ENCODE measurements around the gene SCN3B. TPM values are rescaled to one million over a fixed set of nuclear protein-coding genes. Genes with fewer than 3 reads are reported as not detected.

The SCN3B gene, protein sequence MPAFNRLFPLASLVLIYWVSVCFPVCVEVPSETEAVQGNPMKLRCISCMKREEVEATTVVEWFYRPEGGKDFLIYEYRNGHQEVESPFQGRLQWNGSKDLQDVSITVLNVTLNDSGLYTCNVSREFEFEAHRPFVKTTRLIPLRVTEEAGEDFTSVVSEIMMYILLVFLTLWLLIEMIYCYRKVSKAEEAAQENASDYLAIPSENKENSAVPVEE
- 0.13 and 0.25 TPM in 2 replicates for total RNA-seq

GRCh38 chr11:123654566-123655081 lies at the start of gene SCN3B:
Gene SCN3B, minus strand, starts transcription at chr11:123654624. Its CDS starts 823 bp downstream, at chr11:123653801.

Other genes with a start within 250 kb of the SCN3B start
- gene GRAMD1B, start 224.4 kb downstream of the SCN3B start, total RNA-seq: 5.0 and 7.9 TPM in 2 replicates
- 4.7 and 5.0 TPM in 2 replicates for gene ZNF202, start 87.0 kb upstream of the SCN3B start, total RNA-seq
- gene OR6X1, start 99.9 kb upstream of the SCN3B start, total RNA-seq: not detected in 2 replicates
- gene OR6M1, start 151.7 kb upstream of the SCN3B start, total RNA-seq: not detected in 2 replicates
- not detected in 2 replicates for gene TMEM225, start 231.0 kb upstream of the SCN3B start, total RNA-seq
- gene OR8D4, start 247.5 kb upstream of the SCN3B start, total RNA-seq: 0.06 TPM in 1 of 2 replicates, not detected in the other

Data from aortic smooth muscle cell (primary cell).